A673 (cell line): ENCODE measurements around the gene CELSR1. TPM values are rescaled to one million over a fixed set of nuclear protein-coding genes. Genes with fewer than 3 reads are reported as not detected.

Experiments
- BruUV-seq: library from RNA; stranded (reverse); fragments of 400-500 nt; replicated peaks from 2 replicates; lab custom pipeline; 2021; lab: Mats Ljungman, UMichigan
- CTCF ChIA-PET: fragments of 300-600 bp; sonication (Branson Sonifier 250); formaldehyde crosslinking; loops from one replicate; lab custom pipeline; 2022; ENCODE audit warnings: antibody characterized with exemption; lab: Charles Lee
- POLR2A ChIA-PET: fragments of 300-600 bp; sonication (Branson Sonifier 250); formaldehyde crosslinking; loops from one replicate; lab custom pipeline; 2022; ENCODE audit warnings: antibody characterized with exemption; ENCODE audit not compliant: low non-redundant PET; lab: Charles Lee
- DNase-seq: peaks from one replicate; pipeline ENCODE4 v3.0.0-alpha.2; 2015; ENCODE audit warnings: low spot score
- H3K27ac ChIP-seq: fragments of 200-600 bp; sonication (generic); 2 replicates; pipeline ENCODE4 v1.5.1; 2016; ENCODE audit warnings: mixed run types, low read depth, mild to moderate bottlenecking, mixed read lengths, antibody characterized with exemption, low read length; ENCODE audit not compliant: poor library complexity, severe bottlenecking
- H3K27me3 ChIP-seq: fragments of 200-600 bp; sonication (generic); replicated peaks from 2 replicates; pipeline ENCODE4 v1.6.1; 2017; ENCODE audit warnings: mixed run types, low read depth, mild to moderate bottlenecking, mixed read lengths, antibody characterized with exemption, low read length; ENCODE audit not compliant: insufficient read depth, poor library complexity
- H3K36me3 ChIP-seq: fragments of 200-600 bp; sonication (generic); 2 replicates; pipeline ENCODE4 v1.6.1; 2016; ENCODE audit warnings: mixed run types, mild to moderate bottlenecking, mixed read lengths, antibody characterized with exemption, low read length; ENCODE audit not compliant: insufficient read depth, poor library complexity, severe bottlenecking
- H3K4me1 ChIP-seq: fragments of 200-600 bp; sonication (generic); 2 replicates; pipeline ENCODE4 v1.6.1; 2017; ENCODE audit warnings: mixed run types, mild to moderate bottlenecking, mixed read lengths, antibody characterized with exemption, low read length; ENCODE audit not compliant: insufficient read depth, poor library complexity, severe bottlenecking
- H3K4me3 ChIP-seq: fragments of 200-600 bp; sonication (generic); 2 replicates; pipeline ENCODE4 v1.5.1; 2016; ENCODE audit warnings: low read depth, mixed run types, mild to moderate bottlenecking, mixed read lengths, low read length; ENCODE audit not compliant: poor library complexity, severe bottlenecking
- H3K9me3 ChIP-seq: fragments of 200-600 bp; sonication (generic); 2 replicates; pipeline ENCODE4 v1.6.1; 2016; ENCODE audit warnings: mixed run types, low read depth, mild to moderate bottlenecking, mixed read lengths, antibody characterized with exemption, low read length; ENCODE audit not compliant: poor library complexity, severe bottlenecking
- CTCF ChIP-seq: fragments of 300-800, 200-600 bp; sonication (generic); conservative IDR thresholded peaks from 2 replicates; pipeline ENCODE4 v1.5.1; 2017; ENCODE audit warnings: low read depth, mild to moderate bottlenecking, antibody characterized with exemption, low read length, moderate library complexity, mixed read lengths
- EZH2 ChIP-seq: fragments of 200-600 bp; sonication (generic); IDR thresholded peaks from 2 replicates; pipeline ENCODE4 v1.6.1; 2017; ENCODE audit warnings: borderline replicate concordance, low read depth, mild to moderate bottlenecking, mixed read lengths, antibody characterized with exemption, low read length; ENCODE audit not compliant: poor library complexity, severe bottlenecking
- intact Hi-C: fragments of 100-400 bp; cut with micrococcal nuclease; formaldehyde crosslinking; loops from one replicate; pipeline ENCODE4 v1.10.0; 2022; ENCODE audit not compliant: unreplicated experiment
- total RNA-seq: library from RNA; stranded (reverse); gene quantifications from 2 replicates; pipeline ENCODE4 v1.2.3, GENCODE V29; 2021

CELSR1 gene
- total RNA-seq, 1 experiment from 2014 or later = 2.3 TPM

GRCh38 chr22:46350121-46350520 lies 187.3 kb downstream of the CELSR1 start:
- no peak overlapping the region for H3K27ac ChIP-seq
- ChIA-PET CTCF (no interaction called here), POLR2A (no interaction called here)
- intact Hi-C loops = no loop called here
- H3K36me3 ChIP-seq = peaks cover 68% of the 10 kb centered on the region
- H3K4me3 ChIP-seq = no peak overlapping the region
- no peaks in the 10 kb centered on the region for H3K9me3 ChIP-seq
- H3K27me3 ChIP-seq = no peaks in the 10 kb centered on the region
- no peak for DNase-seq
- TF ChIP-seq CTCF (no peak), EZH2 (no peak)
- H3K4me1 ChIP-seq = peaks cover 12% of the 10 kb centered on the region
- no TSS peak for BruUV-seq

GRCh38 chr22:46349681-46350080 lies 187.7 kb downstream of the CELSR1 start:
- Histone ChIP-seq H3K27me3 (no peaks in the 10 kb centered on the region), H3K27ac (no peak overlapping the region), H3K4me1 (peaks cover 12% of the 10 kb centered on the region), H3K9me3 (no peaks in the 10 kb centered on the region), H3K4me3 (no peak overlapping the region), H3K36me3 (peaks cover 72% of the 10 kb centered on the region)
- ChIA-PET POLR2A (no interaction called here), CTCF (no interaction called here)
- TF ChIP-seq CTCF (no peak), EZH2 (no peak)
- DNase-seq = no peak
- no TSS peak for BruUV-seq
- intact Hi-C loops = no loop called here

GRCh38 chr22:46349238-46349637 lies 188.2 kb downstream of the CELSR1 start:
- intact Hi-C loops = no loop called here
- peaks cover 12% of the 10 kb centered on the region for H3K4me1 ChIP-seq
- BruUV-seq = no TSS peak
- H3K4me3 ChIP-seq = no peak overlapping the region
- H3K27ac ChIP-seq = no peak overlapping the region
- ChIA-PET CTCF (no interaction called here), POLR2A (no interaction called here)
- H3K36me3 ChIP-seq = peaks cover 76% of the 10 kb centered on the region
- no peak for DNase-seq
- H3K27me3 ChIP-seq = no peaks in the 10 kb centered on the region
- no peaks in the 10 kb centered on the region for H3K9me3 ChIP-seq
- no peak for TF ChIP-seq CTCF
- no peak for TF ChIP-seq EZH2
